K562 (cell line): ENCODE measurements around the gene RERE. TPM values are rescaled to one million over a fixed set of nuclear protein-coding genes. Genes with fewer than 3 reads are reported as not detected.

Experiments used
- ARNT ChIP-seq, 2 experiments: fragments of 450-650 bp; IDR thresholded peaks; 2 replicates each; pipeline ENCODE4 v1.6.1; 2016; ENCODE audit warnings: mild to moderate bottlenecking in 1 of 2
- CREM ChIP-seq: IDR thresholded peaks from 2 replicates; pipeline ENCODE4 v1.6.1; 2014; ENCODE audit warnings: antibody characterized with exemption, low read depth
- MAFK ChIP-seq: IDR thresholded peaks from 2 replicates; pipeline ENCODE4 v1.6.1; 2011; ENCODE audit warnings: low read length, improper control_type of control experiment
- NCOA1 ChIP-seq: fragments of 450-650 bp; IDR thresholded peaks from 2 replicates; pipeline ENCODE4 v1.6.1; 2016; ENCODE audit warnings: low read depth
- PCBP2 ChIP-seq: fragments of 200-400 bp; formaldehyde crosslinking; IDR thresholded peaks from 2 replicates; pipeline ENCODE4 v1.6.1; 2018; ENCODE audit warnings: low read length, low read depth, mild to moderate bottlenecking, moderate library complexity; ENCODE audit not compliant: poor library complexity, severe bottlenecking
- PHTF2 ChIP-seq: fragments of 250-450 bp; sonication (Bioruptor Pico); IDR thresholded peaks from 2 replicates; pipeline ENCODE4 v1.5.0; 2021; ENCODE audit warnings: mild to moderate bottlenecking
- POLR2B ChIP-seq: fragments of 450-650 bp; IDR thresholded peaks from 2 replicates; pipeline ENCODE4 v1.6.1; 2018; ENCODE audit warnings: low read depth; ENCODE audit not compliant: partially characterized antibody
- PTBP1 ChIP-seq: fragments of 200-400 bp; formaldehyde crosslinking; IDR thresholded peaks from 2 replicates; pipeline ENCODE4 v1.6.1; 2017; ENCODE audit warnings: low read depth, low read length
- SREBF2 ChIP-seq: sonication (generic); formaldehyde crosslinking; IDR thresholded peaks from 2 replicates; pipeline ENCODE4 v1.4.0; 2020; ENCODE audit warnings: mild to moderate bottlenecking, missing genetic modification reagents
- TBL1XR1 ChIP-seq, 2 experiments: IDR thresholded peaks; 2 replicates each; pipeline ENCODE4 v1.6.1; 2012; ENCODE audit warnings: improper control_type of control experiment in 2 of 2, low read length in 2 of 2, mild to moderate bottlenecking in 1 of 2
- TEAD4 ChIP-seq, 2 experiments: sonication (generic) in 1 of 2; formaldehyde crosslinking in 1 of 2; IDR thresholded peaks; 2 replicates each; pipeline versions ENCODE4 v1.6.1 to v1.8.0; 2012 to 2022; ENCODE audit warnings: borderline replicate concordance in 1 of 2, inconsistent platforms in 1 of 2, low read length in 1 of 2, mild to moderate bottlenecking in 1 of 2, missing genetic modification reagents in 1 of 2
- ZNF212 ChIP-seq: fragments of 450-650 bp; formaldehyde crosslinking; IDR thresholded peaks from 2 replicates; pipeline ENCODE4 v1.4.0; 2020; ENCODE audit warnings: mild to moderate bottlenecking
- ZNF217 ChIP-seq: sonication (generic); formaldehyde crosslinking; IDR thresholded peaks from 2 replicates; pipeline ENCODE4 v1.8.0; 2022; ENCODE audit warnings: mild to moderate bottlenecking, missing genetic modification reagents
- ZNF274 ChIP-seq: IDR thresholded peaks from 2 replicates; pipeline ENCODE4 v1.6.1; 2011; ENCODE audit warnings: low read depth, mild to moderate bottlenecking, low read length, moderate library complexity, borderline replicate concordance
- ZNF699 ChIP-seq: fragments of 250-450 bp; sonication (Bioruptor Pico); IDR thresholded peaks from 2 replicates; pipeline ENCODE4 v1.8.0; 2021; ENCODE audit warnings: mild to moderate bottlenecking, moderate library complexity; ENCODE audit not compliant: insufficient replicate concordance
- polyA plus RNA-seq, 8 experiments: library from polyadenylated mRNA; depleted of rRNA in 4 of 8; stranded (reverse) in 5 of 8; unstranded in 3 of 8; fragments of >200 nt; fragmentation: Nextera tagmentation in 2 of 8; fragmentation: Illumina TruSeq in 1 of 8; extraction: Ambion mirVana in 2 of 8; extraction: Trizol in 1 of 8; gene quantifications; 2 replicates each; pipeline versions ENCODE4 v1.2.1 to v1.2.3, GENCODE V29; 2011 to 2014; ENCODE audit warnings: inconsistent platforms in 1 of 8, missing spikeins in 1 of 8
- total RNA-seq, 7 experiments: library from RNA; depleted of rRNA in 6 of 7; stranded (reverse); fragments of >200 nt in 6 of 7; fragmentation: Illumina TruSeq in 2 of 7; extraction: Trizol in 2 of 7; gene quantifications; 2 replicates each; pipeline versions ENCODE4 v1.2.1 to v1.2.3, GENCODE V29; 2011 to 2021; ENCODE audit warnings: low replicate concordance in 1 of 7
- TF ChIP-seq, protein P1 (sequence below), 2 experiments: fragments of 250-450 bp in 1 of 2; fragments of 450-650 bp in 1 of 2; sonication (Bioruptor Pico) in 1 of 2; IDR thresholded peaks; 2 replicates each; pipeline versions ENCODE4 v1.6.1 to v1.8.0; 2016 to 2021; ENCODE audit warnings: mild to moderate bottlenecking in 2 of 2, moderate library complexity in 2 of 2, missing compliant biosample characterization in 1 of 2, missing genetic modification characterization in 1 of 2
- TF ChIP-seq, protein P2 (sequence below): sonication (generic); formaldehyde crosslinking; IDR thresholded peaks from 2 replicates; pipeline ENCODE4 v1.8.1; 2022; ENCODE audit warnings: missing genetic modification reagents
- TF ChIP-seq, protein P3 (sequence below): fragments of 250-450 bp; sonication (Bioruptor Pico); IDR thresholded peaks from 2 replicates; pipeline ENCODE4 v1.9.0; 2021; ENCODE audit warnings: mild to moderate bottlenecking, inconsistent platforms

RERE gene
- total and polyA plus RNA-seq, 9 of the 15 experiments (the other 6 are each of a cell fraction or from before 2014, with no cell fraction given): 3.0 to 51.5 (median 13.4) TPM

DNA sequence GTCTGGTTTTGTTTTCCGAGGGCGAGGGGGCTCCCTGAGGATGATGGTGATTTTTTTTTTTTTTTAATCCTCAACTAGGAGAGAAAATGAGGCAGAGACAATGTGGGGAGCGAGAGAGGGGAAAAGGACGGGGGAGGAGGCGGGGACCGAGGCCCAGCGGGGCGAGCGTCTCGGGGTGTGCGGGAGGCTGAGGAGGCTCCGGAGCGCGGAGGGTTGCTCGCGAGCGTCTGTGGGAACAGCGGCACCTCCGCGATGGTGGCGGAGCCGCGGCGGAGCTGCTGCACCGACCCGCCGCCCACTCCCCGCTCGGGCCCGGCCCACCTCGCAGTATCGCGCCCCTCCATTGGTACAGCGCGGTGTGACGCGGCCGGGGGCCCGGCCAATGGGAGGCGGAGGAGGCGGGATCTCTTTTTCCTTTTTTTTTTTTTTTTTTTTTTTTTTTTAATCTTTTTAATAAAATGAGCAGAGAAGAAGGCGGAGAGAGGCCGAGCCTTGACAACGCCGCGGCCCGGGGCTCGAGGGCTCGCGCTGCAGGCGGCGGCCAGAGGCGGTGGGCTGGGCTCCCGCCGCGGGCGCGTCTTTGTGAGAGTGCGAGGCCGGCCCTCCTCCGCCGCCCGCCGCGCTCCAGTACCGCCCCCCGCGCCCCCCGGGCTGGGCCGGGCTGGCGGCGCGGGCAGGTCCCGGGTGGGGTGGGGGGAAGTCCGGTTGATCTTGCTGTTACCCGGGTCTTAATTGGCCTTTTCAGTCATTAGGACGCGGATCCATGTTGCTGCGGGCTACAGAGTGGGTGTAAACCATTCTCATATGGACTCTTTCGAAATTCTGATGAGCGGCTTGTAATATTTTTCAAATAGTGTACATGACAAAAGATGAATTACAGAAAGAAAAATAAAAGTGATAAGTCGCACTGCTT lies at the start of gene RERE (continued):
- TF ChIP-seq, protein P1, sequence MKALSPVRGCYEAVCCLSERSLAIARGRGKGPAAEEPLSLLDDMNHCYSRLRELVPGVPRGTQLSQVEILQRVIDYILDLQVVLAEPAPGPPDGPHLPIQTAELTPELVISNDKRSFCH (CRISPR knock-in tag; IDR thresholded peaks at IDR 0.05): no peak
- TF ChIP-seq, protein P1 (tag; IDR thresholded peaks at IDR 0.05): 0 out of 2 replicates have a peak, but pooled peaks have one; percentile 59
- TF ChIP-seq ARNT (IDR thresholded peaks at IDR 0.05) (no peak; a peak in 1 of 4 replicates), PHTF2 (CRISPR knock-in tag) (no peak), MAFK (no peak), ZNF212 (no peak), ZNF699 (CRISPR knock-in tag) (no peak), PTBP1 (no peak), CREM (peak; percentile 93), PCBP2 (no peak), POLR2B (peak; percentile 98), NCOA1 (no peak), SREBF2 (no peak), TBL1XR1 (IDR thresholded peaks at IDR 0.05; ENCODE audit: low read length in 2 of 2) (0 out of 4 replicates have a peak, but pooled peaks of 1 of the 2 experiments have one; percentile 15), ZNF274 (no peak), ZNF217 (CRISPR knock-in tag) (no peak), TEAD4 (IDR thresholded peaks at IDR 0.05; ENCODE audit: low read length) (no peak), TEAD4 (CRISPR knock-in tag; IDR thresholded peaks at IDR 0.05; ENCODE audit: borderline replicate concordance) (no peak)
- TF ChIP-seq, protein P2, sequence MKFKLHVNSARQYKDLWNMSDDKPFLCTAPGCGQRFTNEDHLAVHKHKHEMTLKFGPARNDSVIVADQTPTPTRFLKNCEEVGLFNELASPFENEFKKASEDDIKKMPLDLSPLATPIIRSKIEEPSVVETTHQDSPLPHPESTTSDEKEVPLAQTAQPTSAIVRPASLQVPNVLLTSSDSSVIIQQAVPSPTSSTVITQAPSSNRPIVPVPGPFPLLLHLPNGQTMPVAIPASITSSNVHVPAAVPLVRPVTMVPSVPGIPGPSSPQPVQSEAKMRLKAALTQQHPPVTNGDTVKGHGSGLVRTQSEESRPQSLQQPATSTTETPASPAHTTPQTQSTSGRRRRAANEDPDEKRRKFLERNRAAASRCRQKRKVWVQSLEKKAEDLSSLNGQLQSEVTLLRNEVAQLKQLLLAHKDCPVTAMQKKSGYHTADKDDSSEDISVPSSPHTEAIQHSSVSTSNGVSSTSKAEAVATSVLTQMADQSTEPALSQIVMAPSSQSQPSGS (CRISPR knock-in tag): no peak
- TF ChIP-seq, protein P3, sequence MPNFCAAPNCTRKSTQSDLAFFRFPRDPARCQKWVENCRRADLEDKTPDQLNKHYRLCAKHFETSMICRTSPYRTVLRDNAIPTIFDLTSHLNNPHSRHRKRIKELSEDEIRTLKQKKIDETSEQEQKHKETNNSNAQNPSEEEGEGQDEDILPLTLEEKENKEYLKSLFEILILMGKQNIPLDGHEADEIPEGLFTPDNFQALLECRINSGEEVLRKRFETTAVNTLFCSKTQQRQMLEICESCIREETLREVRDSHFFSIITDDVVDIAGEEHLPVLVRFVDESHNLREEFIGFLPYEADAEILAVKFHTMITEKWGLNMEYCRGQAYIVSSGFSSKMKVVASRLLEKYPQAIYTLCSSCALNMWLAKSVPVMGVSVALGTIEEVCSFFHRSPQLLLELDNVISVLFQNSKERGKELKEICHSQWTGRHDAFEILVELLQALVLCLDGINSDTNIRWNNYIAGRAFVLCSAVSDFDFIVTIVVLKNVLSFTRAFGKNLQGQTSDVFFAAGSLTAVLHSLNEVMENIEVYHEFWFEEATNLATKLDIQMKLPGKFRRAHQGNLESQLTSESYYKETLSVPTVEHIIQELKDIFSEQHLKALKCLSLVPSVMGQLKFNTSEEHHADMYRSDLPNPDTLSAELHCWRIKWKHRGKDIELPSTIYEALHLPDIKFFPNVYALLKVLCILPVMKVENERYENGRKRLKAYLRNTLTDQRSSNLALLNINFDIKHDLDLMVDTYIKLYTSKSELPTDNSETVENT (CRISPR knock-in tag): peak; percentile 94
